ENCODE measurements around the gene ATP6V1G3. TPM values are rescaled to one million over a fixed set of nuclear protein-coding genes. Genes with fewer than 3 reads are reported as not detected.

The ATP6V1G3 gene
- total RNA-seq, 2 experiments from 2014 or later, result 0.66 TPM; not detected in 1

DNA sequence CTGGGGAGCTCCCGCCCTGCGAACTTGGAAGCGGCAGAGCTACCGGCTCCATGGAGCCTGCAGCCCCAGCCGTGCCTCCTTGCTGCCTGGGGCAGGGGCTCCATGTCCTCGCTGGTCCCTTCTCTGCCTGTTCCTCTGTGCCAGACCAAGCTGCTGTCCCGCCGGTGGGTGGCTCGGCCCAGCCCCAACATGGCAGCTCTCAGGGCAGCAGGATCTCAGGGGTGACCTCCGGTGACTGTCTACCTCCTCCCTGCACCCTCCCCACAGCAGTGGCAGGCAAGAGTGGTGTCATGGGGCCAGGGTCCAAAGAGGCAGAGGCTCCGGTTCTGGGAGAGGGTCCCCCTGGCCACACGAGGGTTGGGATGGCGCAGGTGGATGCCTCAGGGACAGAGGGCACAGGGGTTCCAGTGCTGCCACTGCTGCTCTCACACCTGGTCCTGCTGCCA is 45.8 kb downstream of the ATP6V1G3 start:
- Histone ChIP-seq H4K20me1 (ENCODE audit: insufficient read depth, low read length) (no peaks in the 10 kb centered on the region), H3K9me2 (ENCODE audit: insufficient read depth, low read length) (no peaks in the 10 kb centered on the region), H3K4me1 (ENCODE audit: insufficient read depth, low read length, poor library complexity, severe bottlenecking) (peaks cover 9% of the 10 kb centered on the region), H3K27ac (ENCODE audit: low read depth, low read length, poor library complexity, severe bottlenecking) (no peak overlapping the region), H3K4me3 (ENCODE audit: low read depth, low read length, poor library complexity, severe bottlenecking) (no peak overlapping the region), H3K79me2 (ENCODE audit: insufficient read depth, low read depth, low read length) (no peaks in the 10 kb centered on the region), H3K4me2 (ENCODE audit: low read length) (no peak overlapping the region), H3K36me3 (ENCODE audit: insufficient read depth, low read length) (no peaks in the 10 kb centered on the region), H3K9me3 (ENCODE audit: low read length) (no peaks in the 10 kb centered on the region), H2AFZ (ENCODE audit: low read length) (no peak overlapping the region)
- no peak for DNase-seq (ENCODE audit: low spot score)
- TF ChIP-seq, protein P1, sequence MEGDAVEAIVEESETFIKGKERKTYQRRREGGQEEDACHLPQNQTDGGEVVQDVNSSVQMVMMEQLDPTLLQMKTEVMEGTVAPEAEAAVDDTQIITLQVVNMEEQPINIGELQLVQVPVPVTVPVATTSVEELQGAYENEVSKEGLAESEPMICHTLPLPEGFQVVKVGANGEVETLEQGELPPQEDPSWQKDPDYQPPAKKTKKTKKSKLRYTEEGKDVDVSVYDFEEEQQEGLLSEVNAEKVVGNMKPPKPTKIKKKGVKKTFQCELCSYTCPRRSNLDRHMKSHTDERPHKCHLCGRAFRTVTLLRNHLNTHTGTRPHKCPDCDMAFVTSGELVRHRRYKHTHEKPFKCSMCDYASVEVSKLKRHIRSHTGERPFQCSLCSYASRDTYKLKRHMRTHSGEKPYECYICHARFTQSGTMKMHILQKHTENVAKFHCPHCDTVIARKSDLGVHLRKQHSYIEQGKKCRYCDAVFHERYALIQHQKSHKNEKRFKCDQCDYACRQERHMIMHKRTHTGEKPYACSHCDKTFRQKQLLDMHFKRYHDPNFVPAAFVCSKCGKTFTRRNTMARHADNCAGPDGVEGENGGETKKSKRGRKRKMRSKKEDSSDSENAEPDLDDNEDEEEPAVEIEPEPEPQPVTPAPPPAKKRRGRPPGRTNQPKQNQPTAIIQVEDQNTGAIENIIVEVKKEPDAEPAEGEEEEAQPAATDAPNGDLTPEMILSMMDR (conservative IDR thresholded peaks at IDR 0.05; ENCODE audit: low read length), result no peak
- no peak for TF ChIP-seq EZH2phosphoT487 (IDR thresholded peaks at IDR 0.05; ENCODE audit: borderline replicate concordance, low read depth, low read length)
- CTCF ChIA-PET (ENCODE audit: unreplicated experiment), result no interaction called here
- BruUV-seq (replicated peaks), result no TSS peak
- POLR2A ChIA-PET, result no interaction called here
- intact Hi-C loops (cut with micrococcal nuclease; ENCODE audit: unreplicated experiment), result no loop called here

DNA sequence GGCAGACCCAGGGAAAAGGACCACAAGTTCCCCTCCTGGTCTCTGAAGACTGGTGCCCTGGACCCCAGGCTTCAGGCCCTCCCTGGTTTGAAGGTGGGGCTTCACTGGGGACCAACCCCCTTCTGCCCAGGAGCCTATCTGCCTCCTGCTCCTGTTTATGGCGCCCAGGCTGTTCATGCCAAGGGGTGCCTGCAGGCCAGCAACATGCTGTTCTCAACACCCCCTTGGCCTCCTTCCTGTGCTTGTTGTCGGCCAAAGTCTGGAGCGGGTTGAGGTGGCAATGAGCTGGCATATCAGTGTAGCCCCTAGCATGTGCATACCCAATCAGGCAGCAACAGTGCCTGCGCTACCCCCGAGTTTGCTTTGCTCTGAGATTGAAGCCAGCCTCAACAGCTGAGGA is 46.3 kb downstream of the ATP6V1G3 start:
- TF ChIP-seq, protein P1 (conservative IDR thresholded peaks at IDR 0.05; ENCODE audit: low read length), result no peak
- TF ChIP-seq EZH2phosphoT487 (IDR thresholded peaks at IDR 0.05; ENCODE audit: borderline replicate concordance, low read depth, low read length), result no peak
- H3K4me2 ChIP-seq (ENCODE audit: low read length), result no peak overlapping the region
- no peaks in the 10 kb centered on the region for H3K36me3 ChIP-seq (ENCODE audit: insufficient read depth, low read length)
- H3K9me2 ChIP-seq (ENCODE audit: insufficient read depth, low read length), result no peaks in the 10 kb centered on the region
- no peaks in the 10 kb centered on the region for H4K20me1 ChIP-seq (ENCODE audit: insufficient read depth, low read length)
- CTCF ChIA-PET (ENCODE audit: unreplicated experiment), result no interaction called here
- intact Hi-C loops (cut with micrococcal nuclease; ENCODE audit: unreplicated experiment), result no loop called here
- POLR2A ChIA-PET, result no interaction called here
- H3K4me3 ChIP-seq (ENCODE audit: low read depth, low read length, poor library complexity, severe bottlenecking), result no peak overlapping the region
- H3K4me1 ChIP-seq (ENCODE audit: insufficient read depth, low read length, poor library complexity, severe bottlenecking), result peaks cover 9% of the 10 kb centered on the region
- no peaks in the 10 kb centered on the region for H3K9me3 ChIP-seq (ENCODE audit: low read length)
- H3K27ac ChIP-seq (ENCODE audit: low read depth, low read length, poor library complexity, severe bottlenecking), result no peak overlapping the region
- DNase-seq (ENCODE audit: low spot score), result no peak
- BruUV-seq (replicated peaks), result no TSS peak
- no peak overlapping the region for H2AFZ ChIP-seq (ENCODE audit: low read length)
- no peaks in the 10 kb centered on the region for H3K79me2 ChIP-seq (ENCODE audit: insufficient read depth, low read depth, low read length)

DNA sequence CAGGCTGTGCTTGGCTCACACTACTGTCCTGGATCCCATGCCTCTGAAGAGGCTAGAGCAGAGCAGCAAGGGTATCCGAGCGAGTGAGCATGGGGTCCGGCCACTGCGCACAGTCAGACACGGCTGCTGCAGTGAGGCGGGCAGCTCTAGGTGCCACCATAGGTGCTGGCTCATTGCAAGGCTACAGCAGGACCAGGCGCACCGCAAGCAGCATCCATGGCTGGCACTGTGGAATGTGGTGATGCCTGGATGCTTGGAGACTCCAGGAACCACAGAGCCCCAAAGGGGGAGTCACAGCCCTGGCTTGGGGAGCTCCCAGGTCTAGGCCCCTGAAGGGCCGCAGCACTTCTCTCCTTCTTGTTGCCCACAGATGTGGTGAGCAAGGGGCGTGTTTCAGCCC is 47.2 kb downstream of the ATP6V1G3 start:
- TF ChIP-seq, protein P1 (conservative IDR thresholded peaks at IDR 0.05; ENCODE audit: low read length), result no peak
- no peak for TF ChIP-seq EZH2phosphoT487 (IDR thresholded peaks at IDR 0.05; ENCODE audit: borderline replicate concordance, low read depth, low read length)
- no peak for DNase-seq (ENCODE audit: low spot score)
- intact Hi-C loops (cut with micrococcal nuclease; ENCODE audit: unreplicated experiment), result no loop called here
- no TSS peak for BruUV-seq (replicated peaks)
- Histone ChIP-seq H2AFZ (ENCODE audit: low read length) (no peak overlapping the region), H3K9me3 (ENCODE audit: low read length) (no peaks in the 10 kb centered on the region), H3K4me1 (ENCODE audit: insufficient read depth, low read length, poor library complexity, severe bottlenecking) (peaks cover 9% of the 10 kb centered on the region), H3K4me2 (ENCODE audit: low read length) (no peak overlapping the region), H3K79me2 (ENCODE audit: insufficient read depth, low read depth, low read length) (no peaks in the 10 kb centered on the region), H3K36me3 (ENCODE audit: insufficient read depth, low read length) (no peaks in the 10 kb centered on the region), H3K27ac (ENCODE audit: low read depth, low read length, poor library complexity, severe bottlenecking) (no peak overlapping the region), H3K4me3 (ENCODE audit: low read depth, low read length, poor library complexity, severe bottlenecking) (no peak overlapping the region), H4K20me1 (ENCODE audit: insufficient read depth, low read length) (no peaks in the 10 kb centered on the region), H3K9me2 (ENCODE audit: insufficient read depth, low read length) (no peaks in the 10 kb centered on the region)
- POLR2A ChIA-PET, result interaction anchor here (0.8 kb wide), 1 partner anchor 16 kb away, joined by 3 read pairs; no protein-coding TSS in a partner anchor
- CTCF ChIA-PET (ENCODE audit: unreplicated experiment), result no interaction called here
